ENCODE data around the gene NAB2. TPM values are rescaled to one million over a fixed set of nuclear protein-coding genes. Genes with fewer than 3 reads are reported as not detected.

Gene NAB2
- total and polyA plus RNA-seq, 9 of the 15 experiments (the other 6 are each of a cell fraction or from before 2014, with no cell fraction given), result 0.45 to 40.9 (median 20.4) TPM

- peak; percentile 68 for TF ChIP-seq VEZF1 (CRISPR knock-in tag; IDR thresholded peaks at IDR 0.05)
- peak in 1 of 2 experiments; percentile 44; a peak in 1 of 4 replicates for TF ChIP-seq SRF (CRISPR knock-in tag; IDR thresholded peaks at IDR 0.05)
- no peak for TF ChIP-seq ZNF146 (CRISPR knock-in tag; IDR thresholded peaks at IDR 0.05; ENCODE audit: unreplicated experiment)
- peak; percentile 47; the same call in 1 of the 2 replicates for TF ChIP-seq RBFOX2 (IDR thresholded peaks at IDR 0.05; ENCODE audit: low read depth, low read length)
- peak; percentile 47; the same call in 1 of the 2 replicates for TF ChIP-seq POLR2G (IDR thresholded peaks at IDR 0.05; ENCODE audit: low read depth, low read length)
- peak; percentile 11 to 35; a peak in 1 of 4 replicates for TF ChIP-seq KDM1A (IDR thresholded peaks at IDR 0.05)
- TF ChIP-seq MYNN (IDR thresholded peaks at IDR 0.05), result no peak
- no peak for TF ChIP-seq MYNN (CRISPR knock-in tag; IDR thresholded peaks at IDR 0.05)
- TF ChIP-seq, protein P1, sequence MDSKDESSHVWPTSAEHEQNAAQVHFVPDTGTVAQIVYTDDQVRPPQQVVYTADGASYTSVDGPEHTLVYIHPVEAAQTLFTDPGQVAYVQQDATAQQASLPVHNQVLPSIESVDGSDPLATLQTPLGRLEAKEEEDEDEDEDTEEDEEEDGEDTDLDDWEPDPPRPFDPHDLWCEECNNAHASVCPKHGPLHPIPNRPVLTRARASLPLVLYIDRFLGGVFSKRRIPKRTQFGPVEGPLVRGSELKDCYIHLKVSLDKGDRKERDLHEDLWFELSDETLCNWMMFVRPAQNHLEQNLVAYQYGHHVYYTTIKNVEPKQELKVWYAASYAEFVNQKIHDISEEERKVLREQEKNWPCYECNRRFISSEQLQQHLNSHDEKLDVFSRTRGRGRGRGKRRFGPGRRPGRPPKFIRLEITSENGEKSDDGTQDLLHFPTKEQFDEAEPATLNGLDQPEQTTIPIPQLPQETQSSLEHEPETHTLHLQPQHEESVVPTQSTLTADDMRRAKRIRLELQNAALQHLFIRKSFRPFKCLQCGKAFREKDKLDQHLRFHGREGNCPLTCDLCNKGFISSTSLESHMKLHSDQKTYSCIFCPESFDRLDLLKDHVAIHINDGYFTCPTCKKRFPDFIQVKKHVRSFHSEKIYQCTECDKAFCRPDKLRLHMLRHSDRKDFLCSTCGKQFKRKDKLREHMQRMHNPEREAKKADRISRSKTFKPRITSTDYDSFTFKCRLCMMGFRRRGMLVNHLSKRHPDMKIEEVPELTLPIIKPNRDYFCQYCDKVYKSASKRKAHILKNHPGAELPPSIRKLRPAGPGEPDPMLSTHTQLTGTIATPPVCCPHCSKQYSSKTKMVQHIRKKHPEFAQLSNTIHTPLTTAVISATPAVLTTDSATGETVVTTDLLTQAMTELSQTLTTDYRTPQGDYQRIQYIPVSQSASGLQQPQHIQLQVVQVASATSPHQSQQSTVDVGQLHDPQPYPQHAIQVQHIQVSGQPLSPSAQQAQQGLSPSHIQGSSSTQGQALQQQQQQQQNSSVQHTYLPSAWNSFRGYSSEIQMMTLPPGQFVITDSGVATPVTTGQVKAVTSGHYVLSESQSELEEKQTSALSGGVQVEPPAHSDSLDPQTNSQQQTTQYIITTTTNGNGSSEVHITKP (IDR thresholded peaks at IDR 0.05; ENCODE audit: partially characterized antibody), result no peak
- TF ChIP-seq TFAM (CRISPR knock-in tag; conservative IDR thresholded peaks at IDR 0.05), result no peak
- no peak for TF ChIP-seq ZNF282 (CRISPR knock-in tag; IDR thresholded peaks at IDR 0.05)
- 0 out of 2 replicates have a peak, but pooled peaks have one; percentile 20 for TF ChIP-seq ESRRA (IDR thresholded peaks at IDR 0.05; ENCODE audit: borderline replicate concordance, low read depth)
- TF ChIP-seq ZNF766 (CRISPR knock-in tag; conservative IDR thresholded peaks at IDR 0.05), result 0 out of 2 replicates have a peak, but pooled peaks have one; percentile 37
- peak; percentile 16 to 68; a peak in 1 of 4 replicates for TF ChIP-seq MAZ (CRISPR knock-in tag; conservative IDR thresholded peaks at IDR 0.05 in 1 of 2, IDR thresholded peaks at IDR 0.05 in 1 of 2)
- peak in 1 of 3 experiments; percentile 24; a peak in 1 of 6 replicates for TF ChIP-seq ZBTB11 (CRISPR knock-in tag; IDR thresholded peaks at IDR 0.05)
- no peak for TF ChIP-seq CEBPG (CRISPR knock-in tag; IDR thresholded peaks at IDR 0.05)
- TF ChIP-seq CEBPG (tag; conservative IDR thresholded peaks at IDR 0.05 in 1 of 2, IDR thresholded peaks at IDR 0.05 in 1 of 2), result peak in 1 of 2 experiments; percentile 64; a peak in 2 of 4 replicates
Observed at GRCh38 chr12:57110104-57111030, 21.5 kb downstream of the NAB2 start (continued).

Measured in K562 (cell line).